ENCODE measurements around the gene PLAAT3.
"Not testable (repeated sequence)": the region's sequence is repeated elsewhere in the genome, so short reads cannot be mapped to it uniquely, and the experiment has no call there.

PLAAT3 gene

GRCh38 chr11:63614136-63614671 is at the start of gene PLAAT3:
PLAAT3 (minus strand) TSS chr11:63614433; CDS start chr11:63614014, 419 bp downstream.
- peak in 1 of 2 donors; percentile 4 for DNase-seq (ENCODE audit: low read depth in 2 of 2, low spot score in 1 of 2)

- no peak for DNase-seq (ENCODE audit: low read depth in 2 of 2, low spot score in 1 of 2)
Observed at GRCh38 chr11:63663809-63664208, 49.6 kb upstream of the PLAAT3 start.

- no peak for DNase-seq (ENCODE audit: low read depth in 2 of 2, low spot score in 1 of 2)
Observed at GRCh38 chr11:63660972-63661371, 46.7 kb upstream of the PLAAT3 start.

GRCh38 chr11:63652671-63653070 is 38.4 kb upstream of the PLAAT3 start:
- no peak for DNase-seq (ENCODE audit: low read depth in 2 of 2, low spot score in 1 of 2)

- no peak for DNase-seq (ENCODE audit: low read depth in 2 of 2, low spot score in 1 of 2)
Observed at GRCh38 chr11:63643205-63643604, 29.0 kb upstream of the PLAAT3 start.

- no peak for DNase-seq (ENCODE audit: low read depth in 2 of 2, low spot score in 1 of 2)
Observed at GRCh38 chr11:63641727-63642126, 27.5 kb upstream of the PLAAT3 start.

GRCh38 chr11:63639199-63639832 is 25.1 kb upstream of the PLAAT3 start:
- no peak for DNase-seq (ENCODE audit: low read depth in 2 of 2, low spot score in 1 of 2)

- not testable (repeated sequence) for DNase-seq (ENCODE audit: low read depth in 2 of 2, low spot score in 1 of 2)
Observed at GRCh38 chr11:63638436-63638835, 24.2 kb upstream of the PLAAT3 start.

GRCh38 chr11:63635762-63636465 is 21.7 kb upstream of the PLAAT3 start:
- DNase-seq (ENCODE audit: low read depth in 2 of 2, low spot score in 1 of 2) = peak; percentile 32 to 53

GRCh38 chr11:63629426-63629825 is 15.2 kb upstream of the PLAAT3 start:
- DNase-seq (ENCODE audit: low read depth in 2 of 2, low spot score in 1 of 2) = no peak

GRCh38 chr11:63623513-63624140 is 9.4 kb upstream of the PLAAT3 start:
- DNase-seq (ENCODE audit: low read depth in 2 of 2, low spot score in 1 of 2) = no peak

GRCh38 chr11:63622323-63622722 is 8.1 kb upstream of the PLAAT3 start:
- DNase-seq (ENCODE audit: low read depth in 2 of 2, low spot score in 1 of 2) = no peak

GRCh38 chr11:63621071-63621470 is 6.8 kb upstream of the PLAAT3 start:
- DNase-seq (ENCODE audit: low read depth in 2 of 2, low spot score in 1 of 2) = no peak

- no peak for DNase-seq (ENCODE audit: low read depth in 2 of 2, low spot score in 1 of 2)
Observed at GRCh38 chr11:63619967-63620366, 5.7 kb upstream of the PLAAT3 start.

- not testable (repeated sequence) for DNase-seq (ENCODE audit: low read depth in 2 of 2, low spot score in 1 of 2)
Observed at GRCh38 chr11:63617686-63618085, 3.5 kb upstream of the PLAAT3 start.

- DNase-seq (ENCODE audit: low read depth in 2 of 2, low spot score in 1 of 2) = no peak
Observed at GRCh38 chr11:63616953-63617352, 2.7 kb upstream of the PLAAT3 start.

GRCh38 chr11:63613517-63614135 is 607 bp downstream of the PLAAT3 start:
- peak in 1 of 2 donors; percentile 7 for DNase-seq (ENCODE audit: low read depth in 2 of 2, low spot score in 1 of 2)

GRCh38 chr11:63612181-63612580 is 2.1 kb downstream of the PLAAT3 start:
- no peak for DNase-seq (ENCODE audit: low read depth in 2 of 2, low spot score in 1 of 2)

GRCh38 chr11:63611395-63611747 is 2.9 kb downstream of the PLAAT3 start:
- no peak for DNase-seq (ENCODE audit: low read depth in 2 of 2, low spot score in 1 of 2)

GRCh38 chr11:63610604-63611394 is 3.4 kb downstream of the PLAAT3 start:
- DNase-seq (ENCODE audit: low read depth in 2 of 2, low spot score in 1 of 2) = no peak

Data from stimulated activated CD8-positive, alpha-beta memory T cell treated with anti-CD3 and anti-CD28 coated beads, Interleukin-4, amount 100 ng/mL, for 4 hours (primary cell).